EL (cell line): Measurements from ENCODE around the gene FNBP1.
"Not testable (repeated sequence)": the region's sequence is repeated elsewhere in the genome, so short reads cannot be mapped to it uniquely, and the experiment has no call there.

Experiments
- DNase-seq: peaks from one replicate; pipeline ENCODE4 v3.0.0-alpha.2; 2016

Gene FNBP1

DNA sequence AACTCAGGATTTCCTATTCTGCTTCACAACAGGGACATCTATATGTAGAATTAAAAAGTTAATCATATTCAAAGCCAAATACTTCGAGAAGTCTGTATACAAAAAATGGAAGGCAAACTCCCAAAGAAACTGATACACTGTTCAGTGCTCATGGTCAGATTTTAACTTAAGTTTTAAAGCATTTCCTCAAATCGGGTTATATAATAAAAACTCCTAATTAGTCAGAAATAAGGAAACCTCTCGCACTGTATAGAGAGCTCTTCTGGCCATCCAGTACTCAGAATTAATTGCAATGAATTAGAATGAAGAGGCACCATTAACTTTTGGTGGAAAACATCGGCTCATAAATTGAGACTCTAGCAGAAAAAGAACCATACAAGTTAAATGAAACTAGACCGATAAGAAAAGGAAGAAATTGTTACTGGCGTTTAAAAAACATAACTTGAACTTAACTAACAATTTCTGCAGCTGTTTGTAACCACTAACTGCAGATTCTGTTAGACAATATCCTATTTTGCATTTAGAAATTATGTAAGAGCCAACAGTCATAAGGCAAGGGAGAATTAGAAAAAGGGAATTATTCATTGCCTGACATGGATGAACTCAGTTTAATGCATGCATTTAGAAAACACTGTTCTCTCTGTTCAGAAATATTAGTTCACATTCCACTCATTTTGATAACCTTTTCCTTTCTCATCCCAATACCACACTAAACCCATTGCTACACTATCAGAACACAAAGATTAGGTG, 96.6 kb downstream of the FNBP1 start:
- no peak for DNase-seq

DNA sequence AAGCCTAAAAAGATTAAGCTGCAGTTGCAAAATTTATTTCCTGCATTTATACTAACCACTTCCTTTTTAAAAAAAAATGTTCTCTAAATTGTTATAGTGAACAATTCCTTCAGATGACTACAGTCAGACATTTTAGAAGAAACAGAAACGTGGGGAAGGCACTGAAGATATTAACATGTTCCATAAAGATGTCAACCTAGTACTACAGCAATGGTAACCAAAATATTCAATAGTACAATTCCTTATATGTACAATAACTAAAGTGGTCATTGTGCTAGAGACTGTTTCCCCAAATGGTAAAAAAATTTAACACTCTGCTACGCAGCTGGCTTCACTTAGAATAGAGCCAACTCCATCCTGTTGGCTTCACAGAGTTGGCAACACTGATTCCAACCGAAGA, 97.7 kb downstream of the FNBP1 start:
- DNase-seq = no peak

DNA sequence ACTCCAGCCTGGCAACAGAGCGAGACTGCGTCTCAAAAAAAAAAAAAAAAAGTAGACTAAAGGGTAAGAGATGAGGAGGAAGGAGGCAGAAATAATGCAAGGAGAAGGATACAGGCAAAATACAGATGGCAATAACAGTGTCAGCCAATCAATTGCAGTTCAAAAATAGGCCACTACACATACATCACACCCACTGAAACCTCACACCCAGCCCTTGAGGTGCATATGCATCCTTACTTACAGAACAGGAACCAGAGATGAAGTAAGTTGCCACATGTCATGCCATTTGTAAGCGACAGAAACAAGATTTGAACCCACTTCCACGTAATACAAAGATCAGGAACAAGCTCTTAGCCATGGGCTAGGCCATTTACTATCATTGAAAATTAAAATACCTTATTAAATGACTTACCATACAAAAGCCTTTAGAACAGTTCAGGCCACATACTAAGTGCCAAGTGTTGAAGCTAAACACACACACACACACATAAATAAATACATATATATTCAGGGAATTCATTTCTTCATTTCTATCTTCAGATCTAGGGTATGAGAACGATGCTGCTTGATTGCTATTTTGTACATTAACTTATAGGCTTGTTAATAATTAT, 98.4 kb downstream of the FNBP1 start:
- no peak for DNase-seq

DNA sequence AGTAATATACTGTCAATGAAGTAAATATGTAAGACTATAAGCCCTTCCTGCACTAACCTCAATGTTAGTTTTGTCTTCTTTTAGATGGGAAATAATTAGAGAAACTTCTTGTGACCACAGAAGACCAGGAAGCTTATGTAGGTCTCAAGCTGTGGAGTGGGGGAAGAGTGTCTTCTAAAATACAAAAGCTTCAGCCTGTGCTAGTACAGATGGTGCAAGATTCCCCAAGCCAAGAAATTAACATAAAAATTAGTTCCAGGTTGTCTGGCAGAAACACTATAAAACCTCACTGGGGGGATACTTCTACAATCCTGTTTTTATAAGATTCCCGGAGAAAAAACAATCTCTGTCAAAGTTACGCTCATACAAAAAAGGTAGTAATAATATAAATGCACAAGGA, 103.6 kb downstream of the FNBP1 start:
- DNase-seq = no peak

DNA sequence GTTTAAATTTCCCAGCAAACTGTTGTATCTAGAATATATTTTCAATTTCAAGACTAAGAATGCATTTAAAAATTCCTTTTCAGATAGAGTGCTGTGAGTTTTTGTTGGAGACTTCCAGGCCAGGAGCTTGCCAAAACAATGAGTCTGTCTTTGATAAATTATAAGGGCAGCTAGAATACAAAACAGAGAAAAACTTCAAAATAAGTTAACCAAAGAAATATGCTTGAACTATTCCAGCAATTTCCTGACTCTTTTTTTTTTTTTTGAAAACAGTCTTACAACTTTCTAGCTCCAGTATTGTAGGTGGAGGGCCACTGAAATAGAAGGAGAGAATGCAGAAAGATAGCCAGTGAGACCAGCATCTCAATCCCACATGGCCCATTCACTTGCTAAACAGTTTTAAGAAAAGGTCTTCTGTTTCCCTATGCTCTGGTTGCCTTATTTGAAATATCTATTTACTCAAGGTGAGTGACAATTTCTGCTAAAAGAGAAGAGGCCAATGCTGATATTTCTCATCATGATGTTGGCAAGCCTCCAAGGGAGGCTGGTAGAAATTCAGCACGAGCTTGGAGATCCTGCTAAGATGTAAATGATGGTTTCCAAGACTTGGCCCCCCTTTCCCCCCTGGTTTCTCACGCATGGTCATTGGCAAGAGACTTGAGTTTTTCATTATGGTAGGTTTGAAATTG, 104.6 kb downstream of the FNBP1 start:
- peak; percentile 55 for DNase-seq

DNA sequence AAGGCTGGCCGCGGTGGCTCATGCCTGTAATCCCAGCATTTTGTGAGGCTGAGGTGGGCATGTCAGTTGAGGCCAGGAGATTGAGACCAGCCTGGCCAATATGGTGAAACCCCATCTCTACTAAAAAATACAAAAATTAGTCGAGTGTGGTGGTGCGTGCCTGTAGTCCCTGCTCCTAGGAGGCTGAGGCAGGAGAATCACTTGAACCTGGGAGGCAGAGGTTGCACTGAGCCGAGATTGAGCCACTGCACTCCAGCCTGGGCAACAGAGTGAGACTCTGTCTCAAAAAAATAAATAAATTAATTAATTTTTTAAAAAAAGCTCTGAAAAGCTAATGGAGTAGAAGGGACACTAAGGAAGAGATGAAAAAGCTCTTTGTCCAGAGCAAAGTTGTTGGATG, 105.1 kb downstream of the FNBP1 start:
- DNase-seq = not testable (repeated sequence)

DNA sequence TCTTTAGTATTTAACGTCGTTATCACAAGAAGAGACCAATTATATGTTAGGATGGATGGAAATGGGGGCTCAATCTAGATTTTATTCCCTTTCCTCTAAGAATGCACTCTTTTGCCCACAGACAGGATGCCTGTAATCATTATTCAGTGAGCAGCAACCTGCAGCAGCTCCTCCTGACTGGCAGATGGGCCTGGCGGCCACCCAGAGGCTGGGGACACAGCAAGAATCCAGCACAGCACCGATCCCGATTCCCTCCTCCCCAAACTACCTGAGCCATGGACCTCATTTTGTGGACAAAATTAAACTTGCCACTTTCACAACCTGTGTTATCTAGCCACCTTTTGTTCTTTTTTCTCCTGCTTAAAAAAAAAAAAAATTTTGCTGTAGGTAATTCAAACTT, 106.8 kb downstream of the FNBP1 start:
- DNase-seq = no peak

DNA sequence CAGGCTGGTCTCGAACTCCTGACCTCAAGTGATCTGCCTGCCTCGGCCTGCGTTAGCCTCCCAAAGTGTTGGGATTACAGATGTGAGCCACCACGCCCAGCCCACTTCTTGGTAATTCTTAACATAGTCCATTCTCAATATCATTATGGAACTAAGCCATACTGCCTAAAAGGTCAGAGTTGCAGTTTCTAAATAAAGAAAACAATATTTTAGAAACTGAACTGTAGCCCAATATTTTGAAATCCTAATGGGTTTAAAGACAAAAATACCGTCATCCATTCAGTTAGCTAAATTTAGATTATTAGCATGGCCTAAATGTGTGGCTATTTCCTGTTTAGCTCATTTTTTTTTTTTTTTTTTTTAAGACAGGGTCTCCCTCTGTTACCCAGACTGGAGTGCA, 108.2 kb downstream of the FNBP1 start:
- DNase-seq = no peak

DNA sequence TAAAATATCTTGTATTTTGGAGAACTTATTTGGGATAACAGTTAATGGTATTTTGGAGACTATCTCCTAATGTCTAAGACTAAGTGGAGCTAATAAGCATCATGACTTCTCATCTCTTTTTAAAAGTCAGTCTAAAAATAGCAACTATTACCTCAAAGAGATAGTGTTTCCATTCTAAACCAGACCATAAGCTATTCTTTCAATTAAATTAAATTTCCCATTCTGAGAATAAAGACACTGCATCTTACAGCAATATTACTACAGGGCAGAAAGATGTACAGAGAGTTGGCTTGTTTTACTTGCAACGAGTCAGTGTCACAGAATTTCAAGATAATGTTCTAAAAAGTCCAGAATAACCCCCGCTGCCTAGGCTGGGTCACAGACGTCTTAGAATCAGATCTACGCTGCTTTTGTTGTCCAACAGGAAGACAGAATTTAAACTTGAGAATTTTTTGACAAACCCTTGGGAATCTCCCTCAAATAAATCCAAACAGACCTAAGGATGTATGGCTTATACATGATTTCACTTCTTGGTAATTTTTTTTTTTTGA, 108.9 kb downstream of the FNBP1 start:
- no peak for DNase-seq

DNA sequence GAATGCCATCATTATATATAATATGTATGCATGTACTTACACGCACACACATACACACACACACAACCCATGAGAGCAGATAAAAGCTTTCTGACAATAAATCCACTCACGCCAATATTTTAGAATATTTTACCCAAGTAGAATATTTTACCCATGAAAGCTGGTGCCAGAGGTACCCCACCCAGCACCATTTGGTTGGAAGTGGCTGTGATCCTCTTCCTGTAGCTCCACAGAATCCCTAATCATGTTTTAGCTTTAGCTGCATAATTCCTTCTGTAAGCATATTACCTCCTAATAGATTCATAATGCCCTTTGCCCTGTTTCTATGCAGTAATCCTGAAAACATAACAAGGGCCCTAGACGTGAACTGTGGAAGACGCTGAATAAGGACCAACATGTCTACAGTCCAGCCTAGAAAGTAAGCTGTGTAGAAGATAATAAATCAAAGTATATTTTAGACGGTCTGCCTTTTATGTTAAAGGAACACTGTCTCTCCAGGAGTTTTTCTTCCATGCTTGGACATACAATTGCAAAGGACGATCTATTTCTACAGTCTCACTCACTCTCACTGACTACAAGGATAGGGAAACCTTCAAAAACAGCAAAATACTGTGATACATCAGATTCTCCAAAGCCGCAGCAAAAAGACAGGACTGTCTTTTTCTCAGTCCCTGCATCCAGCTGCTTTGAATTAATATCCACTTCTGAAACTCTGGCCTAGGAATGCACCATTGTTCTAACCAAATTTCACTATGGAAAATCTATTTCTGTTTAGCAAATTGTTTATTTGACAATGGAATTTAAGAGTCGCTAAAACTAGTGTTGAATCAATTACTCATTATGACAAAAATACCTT, 109.6 kb downstream of the FNBP1 start:
- DNase-seq = peak; percentile 7

DNA sequence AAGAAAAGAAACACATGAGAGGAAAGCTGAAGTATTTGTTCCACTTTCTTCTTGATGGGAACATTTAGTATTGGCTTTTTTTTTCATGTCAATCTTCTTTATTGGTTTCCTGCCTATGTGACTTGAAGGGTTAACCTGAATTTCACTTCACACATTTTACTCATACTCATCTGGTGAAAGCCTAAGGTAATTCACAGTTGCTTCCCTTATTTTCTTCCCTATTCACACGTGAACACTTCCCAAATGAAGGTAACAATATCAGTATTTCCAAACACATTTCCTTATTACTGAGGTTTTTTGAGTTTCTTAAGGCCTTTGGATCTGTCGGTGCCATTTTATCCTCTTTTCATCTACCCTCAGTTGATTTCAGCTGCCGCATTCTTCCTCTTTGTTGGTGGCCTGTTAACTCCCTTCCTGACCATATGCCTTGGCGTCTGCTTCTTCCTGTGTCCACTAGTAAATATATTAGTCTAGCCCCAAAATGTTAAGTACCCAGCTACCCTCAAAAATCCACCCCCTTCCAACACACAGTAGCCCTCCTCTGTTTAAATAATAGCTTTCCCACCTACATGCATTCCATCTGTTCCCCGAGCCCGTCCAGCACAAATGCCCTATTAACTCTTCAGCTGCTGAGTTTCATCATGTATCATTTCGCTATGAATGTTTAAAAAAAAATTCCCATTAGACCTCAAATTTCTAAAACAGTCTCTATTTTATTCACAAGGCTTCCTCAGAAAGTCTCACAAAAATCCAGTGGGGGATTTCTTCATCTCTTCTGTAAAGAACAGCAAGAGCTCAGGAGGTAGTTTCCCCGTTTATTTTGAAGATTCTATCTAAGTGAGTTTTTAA, 110.5 kb downstream of the FNBP1 start:
- DNase-seq = peak; percentile 41

DNA sequence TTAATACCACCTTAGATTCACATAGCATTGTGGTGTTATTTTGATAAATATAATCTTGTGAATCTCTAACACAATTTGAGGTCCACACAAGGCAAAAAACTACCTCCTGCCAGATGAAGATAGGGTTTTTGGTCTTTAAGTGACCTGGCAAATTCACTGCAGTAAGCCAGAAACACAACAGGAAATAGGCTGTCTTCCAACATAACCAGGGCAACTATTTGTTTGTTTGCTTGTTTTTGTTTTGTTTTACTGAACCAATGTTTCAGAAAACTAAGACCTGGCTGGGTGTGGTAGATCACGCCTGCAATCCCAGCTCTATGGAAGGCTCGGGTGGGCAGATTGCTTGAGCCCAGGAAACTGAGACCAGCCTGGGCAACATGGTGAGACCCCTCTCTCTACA, 112.2 kb downstream of the FNBP1 start:
- no peak for DNase-seq

DNA sequence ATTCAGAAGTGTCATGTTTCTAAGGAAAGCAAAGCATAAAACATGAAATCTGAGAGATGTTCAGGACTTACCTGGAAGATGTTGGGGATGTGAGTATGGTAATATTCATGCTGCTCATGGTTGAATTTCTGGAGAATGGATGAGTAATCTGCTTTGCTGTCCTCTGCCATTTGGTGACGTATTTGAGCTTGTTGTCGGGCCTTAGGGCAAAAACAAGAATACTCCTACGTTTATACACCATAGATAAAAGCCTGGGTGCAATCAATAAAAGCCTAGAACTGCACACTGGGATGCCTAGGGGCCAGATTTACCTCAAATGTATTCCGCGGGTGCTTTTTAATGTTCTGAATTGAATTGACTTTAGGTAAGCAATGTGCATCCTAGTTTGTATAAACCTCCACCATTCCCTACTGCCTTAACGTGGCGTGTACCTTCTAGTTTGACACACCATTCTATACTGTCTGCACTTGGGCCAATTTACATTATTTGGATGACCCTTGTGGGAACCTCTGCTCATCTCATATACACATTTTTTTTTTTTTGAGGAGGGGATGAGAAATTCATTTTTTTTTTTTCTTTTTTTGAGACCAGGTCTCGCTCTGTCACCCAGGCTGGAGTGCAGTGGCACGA, 113.4 kb downstream of the FNBP1 start:
- DNase-seq = no peak

DNA sequence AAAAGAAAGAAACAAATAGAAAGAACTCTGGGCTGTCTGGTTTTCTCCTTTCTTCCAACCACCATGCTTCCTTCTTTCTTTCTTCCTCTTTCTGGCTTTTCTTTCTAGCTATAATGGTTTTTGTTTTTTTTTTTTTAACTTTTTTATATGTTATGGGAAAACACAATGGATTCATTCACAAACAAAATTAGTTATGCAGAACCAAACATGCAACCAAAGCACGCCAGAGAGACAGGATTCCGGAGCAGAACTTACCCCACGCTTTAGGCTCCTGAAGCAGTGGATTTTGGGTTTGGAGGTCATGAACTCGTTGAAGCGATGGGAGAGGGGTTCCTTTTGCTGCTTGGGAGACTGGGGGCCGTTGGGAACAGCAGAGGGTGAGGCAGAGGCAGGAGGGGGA, 119.4 kb downstream of the FNBP1 start:
- DNase-seq = no peak

DNA sequence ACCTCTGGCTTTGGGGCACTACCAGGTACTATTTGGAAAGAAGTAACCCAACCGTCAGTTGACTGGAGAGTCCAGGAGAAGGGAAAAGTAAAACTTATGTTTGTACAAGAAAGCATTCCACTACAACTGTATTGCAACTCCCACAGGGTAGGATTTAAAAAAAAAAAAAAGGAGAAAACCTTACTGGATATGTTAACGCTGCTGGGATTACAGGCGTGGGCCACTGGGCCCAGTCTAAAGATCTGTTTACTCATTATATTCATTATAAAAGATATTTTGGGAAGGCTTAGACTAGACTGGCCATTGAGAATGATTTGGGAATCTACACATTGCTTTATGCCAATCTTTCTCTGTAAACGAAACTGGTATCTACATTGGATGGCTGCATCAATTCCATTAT, 121.1 kb downstream of the FNBP1 start:
- no peak for DNase-seq

DNA sequence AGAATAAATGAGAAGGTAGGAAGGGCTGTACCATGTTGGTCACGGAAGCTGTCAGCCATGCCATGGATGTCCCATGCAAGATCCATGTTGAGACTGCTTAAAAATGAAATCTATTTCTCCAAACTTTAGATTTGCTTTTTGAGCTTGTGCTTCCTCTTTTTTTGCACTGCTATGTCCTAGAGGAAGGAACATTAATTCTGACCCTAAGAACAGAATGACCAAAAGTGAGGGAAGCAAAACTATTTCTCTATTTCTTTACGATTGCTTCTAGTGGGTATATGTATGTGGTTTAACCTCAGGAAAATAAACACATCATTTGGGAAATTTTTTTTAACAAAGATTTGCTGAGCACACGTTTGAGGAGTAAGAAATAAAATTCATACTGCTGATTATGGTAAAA, 123.1 kb downstream of the FNBP1 start:
- no peak for DNase-seq

DNA sequence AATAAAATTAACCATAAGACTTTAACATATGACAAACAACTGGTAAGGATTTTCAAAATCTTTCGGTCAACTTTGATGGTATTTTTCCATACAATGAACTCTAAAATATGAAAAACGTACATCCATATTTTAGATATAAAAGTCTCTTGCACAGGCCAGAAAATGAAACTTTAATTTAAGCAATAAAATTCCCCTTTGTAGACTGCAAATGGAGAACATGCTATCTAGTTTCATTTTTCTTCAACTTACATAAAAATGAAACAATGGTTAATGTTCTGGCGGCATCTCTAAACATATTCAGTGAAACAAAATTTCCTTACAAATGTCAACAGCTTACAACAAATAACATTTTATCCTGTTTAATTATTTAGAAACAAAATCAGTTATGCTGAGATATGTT, 123.7 kb downstream of the FNBP1 start:
- no peak for DNase-seq

DNA sequence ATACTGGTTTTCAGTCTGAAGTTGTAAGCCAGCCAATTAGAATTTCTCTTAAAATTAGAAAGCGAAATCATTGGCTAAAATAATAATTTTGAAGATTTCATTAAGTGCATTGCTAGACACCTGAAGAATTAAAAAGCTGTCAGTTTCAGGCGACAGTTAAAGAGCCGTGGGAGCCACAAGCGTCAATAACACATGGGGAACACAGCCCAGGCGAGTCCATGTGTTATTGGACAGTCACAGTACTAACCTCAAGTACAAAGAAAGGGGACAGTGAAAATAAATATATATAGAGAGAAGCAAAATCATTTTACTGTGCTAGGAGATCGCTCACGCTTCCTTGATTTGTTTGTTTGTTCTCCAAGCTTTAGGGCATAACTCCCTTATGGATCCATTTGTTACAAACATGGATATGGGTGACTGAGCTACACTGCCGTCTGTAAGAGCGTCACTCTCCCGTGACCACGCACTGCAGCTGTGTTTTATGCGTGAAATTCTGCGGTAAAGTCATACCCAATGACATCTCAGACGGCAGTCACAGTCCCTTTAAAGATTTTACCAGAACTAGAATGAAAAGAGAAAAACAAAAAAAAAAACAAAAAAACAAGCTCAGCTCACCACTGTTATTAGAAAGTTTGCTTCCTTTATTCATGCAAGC, 124.6 kb downstream of the FNBP1 start:
- DNase-seq = no peak

DNA sequence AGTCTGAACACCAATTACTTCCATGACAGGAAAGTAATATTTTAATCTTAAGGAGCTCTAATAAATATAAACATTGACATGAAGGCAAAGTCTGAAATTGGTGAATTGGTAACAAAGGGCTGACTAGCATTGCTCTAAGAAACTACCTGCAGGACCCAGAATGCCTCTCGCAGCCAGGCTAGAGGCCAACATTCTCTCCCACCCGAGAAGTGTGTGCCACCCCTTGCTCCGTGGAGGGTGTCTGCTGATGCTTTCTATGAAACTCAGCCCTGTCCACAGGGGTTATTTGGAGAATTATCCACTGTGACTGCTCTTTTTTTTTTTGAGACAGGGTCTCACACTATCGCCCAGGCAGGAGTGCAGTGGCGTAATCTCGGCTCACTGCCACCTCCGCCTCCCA, 126.3 kb downstream of the FNBP1 start:
- DNase-seq = no peak

DNA sequence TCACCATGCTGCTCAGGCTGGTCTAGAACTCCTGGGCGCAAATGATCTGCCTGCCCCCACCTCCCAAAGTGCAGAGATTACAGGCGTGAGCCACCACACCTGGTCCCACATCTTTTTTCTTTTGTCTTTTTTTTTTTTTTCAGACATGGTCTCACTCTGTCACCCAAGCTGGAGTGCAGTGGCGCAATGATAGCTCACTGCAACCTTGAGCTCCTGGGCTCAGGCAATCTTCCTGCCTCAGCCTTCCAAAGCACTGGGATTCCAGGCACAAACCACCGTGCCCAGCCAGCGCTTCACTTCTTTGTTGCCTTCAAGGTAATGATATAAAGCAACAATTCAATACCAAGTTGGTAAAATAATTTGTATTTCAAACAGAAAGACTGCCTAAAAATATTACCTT, 128.9 kb downstream of the FNBP1 start:
- DNase-seq = no peak
